ENCODE results near the gene IFIT2.
"Not testable (repeated sequence)": the region's sequence is repeated elsewhere in the genome, so short reads cannot be mapped to it uniquely, and the experiment has no call there.

The IFIT2 gene, protein sequence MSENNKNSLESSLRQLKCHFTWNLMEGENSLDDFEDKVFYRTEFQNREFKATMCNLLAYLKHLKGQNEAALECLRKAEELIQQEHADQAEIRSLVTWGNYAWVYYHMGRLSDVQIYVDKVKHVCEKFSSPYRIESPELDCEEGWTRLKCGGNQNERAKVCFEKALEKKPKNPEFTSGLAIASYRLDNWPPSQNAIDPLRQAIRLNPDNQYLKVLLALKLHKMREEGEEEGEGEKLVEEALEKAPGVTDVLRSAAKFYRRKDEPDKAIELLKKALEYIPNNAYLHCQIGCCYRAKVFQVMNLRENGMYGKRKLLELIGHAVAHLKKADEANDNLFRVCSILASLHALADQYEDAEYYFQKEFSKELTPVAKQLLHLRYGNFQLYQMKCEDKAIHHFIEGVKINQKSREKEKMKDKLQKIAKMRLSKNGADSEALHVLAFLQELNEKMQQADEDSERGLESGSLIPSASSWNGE

DNA sequence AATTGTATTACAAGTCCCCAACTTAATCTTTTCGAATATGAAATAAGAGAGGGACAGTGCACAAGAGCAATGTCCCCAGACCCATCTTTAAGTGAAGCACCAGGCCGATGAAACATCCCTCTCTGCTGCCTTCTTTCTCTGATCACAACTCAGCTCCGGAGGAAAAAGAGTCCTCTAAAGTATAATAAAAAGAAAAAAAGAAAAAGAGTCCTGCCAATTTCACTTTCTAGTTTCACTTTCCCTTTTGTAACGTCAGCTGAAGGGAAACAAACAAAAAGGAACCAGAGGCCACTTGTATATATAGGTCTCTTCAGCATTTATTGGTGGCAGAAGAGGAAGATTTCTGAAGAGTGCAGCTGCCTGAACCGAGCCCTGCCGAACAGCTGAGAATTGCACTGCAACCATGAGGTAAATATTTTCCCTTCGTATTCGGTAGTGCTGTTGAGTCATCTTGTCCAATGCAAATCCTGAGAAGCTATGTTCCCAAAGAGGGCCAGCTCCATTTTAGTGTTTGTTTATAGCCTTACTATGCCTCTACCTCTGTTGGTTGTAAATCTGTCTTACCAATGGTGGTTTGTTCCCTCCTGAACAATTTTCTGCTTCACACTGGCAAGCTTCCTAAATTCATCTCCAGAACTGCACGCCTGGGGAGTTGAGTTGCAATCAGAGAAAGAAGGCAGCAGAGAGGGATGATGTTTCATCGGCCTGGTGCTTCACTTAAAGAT is at the start of gene IFIT2:
Gene IFIT2 (plus strand): TSS at position 326 of the 725 bp plus-strand sequence. CDS start 78 bp downstream, at position 404.
- DNase-seq: peak; percentile 75 to 92

DNA sequence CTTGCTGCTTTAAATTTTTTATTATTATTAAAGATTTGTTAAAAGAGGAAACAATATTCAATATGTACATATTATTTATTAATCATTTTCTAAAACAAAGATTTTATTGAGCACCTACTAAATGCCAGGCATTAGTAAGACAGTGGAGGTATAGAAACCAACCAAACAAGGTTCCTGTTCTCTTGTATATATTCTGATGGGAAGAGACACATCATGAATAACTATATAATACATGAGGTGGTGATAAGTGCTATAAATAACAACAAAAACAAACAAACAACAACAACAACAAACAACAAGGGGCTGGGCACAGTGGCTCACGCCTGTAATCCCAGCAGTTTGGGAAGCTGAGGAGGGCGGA is 49.6 kb upstream of the IFIT2 start:
- no peak for DNase-seq

DNA sequence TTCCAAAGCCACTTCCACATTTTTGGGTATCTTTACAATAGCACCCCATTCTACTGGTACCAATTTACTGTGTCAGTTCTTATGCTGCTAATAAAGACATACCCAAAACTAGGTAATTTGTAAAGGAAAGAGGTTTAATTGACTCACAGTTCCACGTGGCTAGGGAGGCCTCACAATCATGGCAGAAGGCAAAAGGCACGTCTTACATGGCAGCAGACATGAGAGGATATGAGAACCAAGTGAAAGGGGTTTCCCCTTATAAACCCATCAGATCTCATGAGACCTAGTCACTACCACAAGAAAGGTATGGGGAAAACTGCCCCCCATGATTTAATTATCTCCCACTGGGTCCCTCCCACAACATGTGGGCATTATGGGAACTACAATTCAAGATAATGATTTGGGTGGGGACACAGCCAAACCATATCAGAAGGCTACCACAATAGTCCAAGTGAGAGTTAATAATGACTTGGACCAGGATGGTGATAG is 46.7 kb upstream of the IFIT2 start:
- not testable (repeated sequence) for DNase-seq

DNA sequence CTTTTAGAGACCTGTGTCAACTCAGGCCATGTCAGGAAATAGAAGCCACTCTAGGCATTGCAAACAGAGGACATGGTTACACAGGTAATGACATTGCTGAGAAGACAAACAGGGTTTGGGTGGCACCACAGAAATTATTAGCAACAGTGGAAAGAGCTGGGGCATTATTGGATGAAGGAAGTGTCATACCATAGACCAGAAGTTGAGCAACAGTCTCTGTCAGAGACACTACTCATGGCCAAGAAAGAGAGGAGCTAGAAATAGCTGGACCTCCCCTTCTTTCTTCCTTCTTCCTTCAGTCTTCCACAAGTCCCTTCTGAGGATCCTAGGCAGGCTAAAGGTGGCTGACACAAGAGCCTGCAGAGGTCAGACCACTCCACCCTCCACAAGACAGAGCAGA is 46.1 kb upstream of the IFIT2 start:
- DNase-seq: no peak

DNA sequence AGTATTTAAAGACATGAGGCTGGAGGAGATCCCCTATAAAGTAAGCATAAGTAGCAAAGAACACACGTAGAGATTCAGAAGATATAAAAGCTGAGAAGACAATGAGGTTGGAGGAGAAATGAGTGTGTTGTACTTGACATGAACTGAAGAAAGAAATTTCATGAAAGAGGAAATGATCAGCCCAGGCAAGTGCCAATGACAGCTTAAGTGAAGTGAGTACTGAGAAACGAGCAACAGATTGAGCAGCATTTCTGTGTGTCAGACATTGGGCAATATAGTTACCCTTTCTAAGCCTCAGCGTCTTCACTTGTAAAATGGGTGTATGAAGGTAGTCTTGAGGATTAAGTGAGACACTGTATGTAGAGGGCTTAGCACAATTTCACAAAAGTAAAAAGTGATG is 45.5 kb upstream of the IFIT2 start:
- DNase-seq: no peak

DNA sequence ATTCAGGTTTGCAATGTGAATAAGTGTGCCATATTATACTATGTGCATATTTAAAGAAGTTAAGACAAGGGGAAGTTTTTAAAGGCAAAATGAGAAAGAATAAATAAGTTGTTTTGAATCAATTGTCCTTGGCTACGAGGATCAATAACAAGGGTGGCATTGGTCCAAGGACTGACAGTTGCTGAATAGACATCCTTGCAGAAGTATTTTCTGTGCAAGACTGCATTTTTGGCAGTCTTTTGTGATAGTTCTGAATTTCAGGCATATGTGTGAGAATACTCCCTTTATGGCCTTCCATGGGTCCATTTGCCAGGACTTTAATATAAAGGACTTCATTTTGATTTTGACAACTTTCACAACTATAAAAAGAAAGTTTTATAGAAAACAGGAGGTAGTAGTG is 44.9 kb upstream of the IFIT2 start:
- no peak for DNase-seq

DNA sequence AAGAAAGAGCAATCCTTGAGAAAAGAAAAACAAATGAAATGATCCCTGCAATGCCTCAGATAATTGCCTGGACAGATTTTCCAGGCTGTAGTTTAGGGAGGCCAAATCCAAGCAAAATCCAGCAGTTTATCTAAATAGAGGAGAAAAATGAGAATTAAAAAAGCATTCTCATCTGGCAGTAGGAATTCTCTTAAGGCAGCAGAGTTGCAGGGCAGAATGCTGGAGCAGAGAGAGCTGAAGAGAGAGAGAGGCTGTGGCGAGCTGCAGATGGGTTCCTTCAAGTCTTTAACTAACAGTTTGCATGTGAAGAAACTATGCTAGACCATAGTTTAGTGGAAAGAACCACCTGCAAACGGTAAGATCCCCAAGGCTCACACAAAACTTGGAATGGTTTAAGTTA is 44.3 kb upstream of the IFIT2 start:
- no peak for DNase-seq

DNA sequence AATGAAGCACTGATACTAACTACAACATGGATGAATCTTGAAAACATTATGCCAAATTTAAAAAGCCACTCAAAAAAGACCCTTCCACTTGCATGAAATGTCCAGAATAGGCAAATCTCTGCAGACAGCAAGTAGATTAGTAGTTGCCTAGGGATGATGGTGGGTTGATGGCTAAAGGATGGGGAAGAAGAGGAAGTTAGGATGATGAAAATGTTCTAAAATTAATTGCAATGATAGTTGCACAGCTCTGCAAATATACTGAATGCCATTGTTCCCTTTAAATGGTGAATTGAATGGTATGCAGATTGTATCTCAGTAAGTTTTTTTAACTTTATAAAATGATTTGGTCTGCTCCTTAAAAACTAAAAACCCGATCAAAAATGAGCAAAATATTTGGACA is 43.0 kb upstream of the IFIT2 start:
- no peak for DNase-seq

DNA sequence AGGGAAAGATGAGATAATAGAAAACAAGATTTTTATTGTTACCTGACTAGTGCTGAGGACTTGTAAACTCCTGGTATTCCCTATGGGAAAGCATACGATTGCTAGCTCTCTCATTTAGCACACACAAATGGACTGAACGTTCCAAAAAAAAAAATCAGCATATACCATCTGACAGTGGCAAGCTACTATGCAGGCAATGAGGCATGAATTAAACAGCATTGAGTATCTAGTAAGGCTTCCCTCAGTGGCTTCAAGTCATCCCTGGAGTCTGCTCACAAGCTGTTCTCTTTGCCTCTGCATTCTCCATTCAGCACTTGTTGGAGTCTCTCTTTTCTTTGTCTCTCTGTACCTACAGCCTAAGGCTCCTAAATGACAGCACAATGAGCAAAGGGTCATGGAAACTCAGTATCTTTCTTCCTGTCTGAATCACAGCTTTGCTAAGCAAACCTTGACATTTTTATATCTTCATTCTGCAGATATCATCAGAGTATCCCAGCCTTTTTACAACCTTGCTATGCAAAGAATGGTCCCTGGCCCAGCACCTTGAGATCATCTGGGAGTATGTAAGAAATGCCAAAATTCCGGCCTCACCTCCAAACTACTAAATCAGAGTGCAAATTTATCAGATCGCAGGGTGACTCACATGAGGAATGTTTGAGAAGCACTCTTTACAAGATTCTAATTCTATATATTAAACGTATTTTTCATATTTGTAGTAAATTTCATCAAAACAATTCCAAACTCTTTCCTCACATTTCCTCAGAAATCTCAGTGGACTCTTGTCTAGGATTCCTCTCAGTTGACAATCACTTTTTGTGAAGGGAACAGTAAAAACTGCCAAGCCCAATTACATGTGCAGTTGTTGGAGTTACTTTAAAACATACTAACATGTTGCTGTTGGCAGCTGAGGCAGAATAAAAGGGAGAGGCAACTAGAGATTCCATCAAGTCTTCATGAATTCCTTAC is 39.5 kb upstream of the IFIT2 start:
- no peak for DNase-seq

DNA sequence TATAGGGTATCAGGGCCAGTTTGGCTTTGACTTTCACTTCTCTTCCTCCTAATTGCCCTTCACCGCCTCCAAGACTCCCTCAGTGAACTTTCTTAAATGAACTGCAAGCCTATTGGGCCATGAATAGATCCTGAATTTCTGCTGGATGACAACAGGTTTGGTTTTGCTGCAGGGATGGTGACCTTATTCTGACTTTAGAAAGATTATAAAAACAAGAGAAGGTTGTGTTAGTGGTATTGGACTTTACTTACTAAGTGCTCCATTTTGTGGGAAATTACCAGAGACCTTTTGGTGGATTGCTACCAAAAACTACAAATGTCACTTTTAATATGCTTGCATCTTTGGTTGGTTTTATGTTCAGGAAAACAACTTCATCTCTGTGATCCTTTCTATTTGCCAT is 38.8 kb upstream of the IFIT2 start:
- no peak for DNase-seq

DNA sequence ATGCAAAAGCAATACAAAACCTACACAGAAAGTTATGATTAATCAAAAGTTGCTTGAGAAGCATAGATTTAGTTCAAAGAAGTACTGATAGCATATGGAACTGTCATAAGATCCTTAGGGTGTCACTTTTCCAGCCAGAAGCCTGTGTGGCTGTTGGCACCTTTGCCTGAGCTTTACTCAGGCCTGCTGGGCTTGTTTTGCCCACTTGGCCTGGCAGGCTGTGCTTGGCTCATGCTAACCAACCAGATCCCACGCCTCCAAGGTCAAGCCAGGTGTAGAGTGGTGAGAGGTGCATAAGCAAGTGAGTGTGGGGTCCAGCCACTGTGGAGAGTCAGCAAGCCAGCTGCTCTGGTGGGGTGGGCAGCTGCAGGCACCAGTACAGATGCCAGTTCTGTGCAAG is 38.3 kb upstream of the IFIT2 start:
- DNase-seq: no peak

DNA sequence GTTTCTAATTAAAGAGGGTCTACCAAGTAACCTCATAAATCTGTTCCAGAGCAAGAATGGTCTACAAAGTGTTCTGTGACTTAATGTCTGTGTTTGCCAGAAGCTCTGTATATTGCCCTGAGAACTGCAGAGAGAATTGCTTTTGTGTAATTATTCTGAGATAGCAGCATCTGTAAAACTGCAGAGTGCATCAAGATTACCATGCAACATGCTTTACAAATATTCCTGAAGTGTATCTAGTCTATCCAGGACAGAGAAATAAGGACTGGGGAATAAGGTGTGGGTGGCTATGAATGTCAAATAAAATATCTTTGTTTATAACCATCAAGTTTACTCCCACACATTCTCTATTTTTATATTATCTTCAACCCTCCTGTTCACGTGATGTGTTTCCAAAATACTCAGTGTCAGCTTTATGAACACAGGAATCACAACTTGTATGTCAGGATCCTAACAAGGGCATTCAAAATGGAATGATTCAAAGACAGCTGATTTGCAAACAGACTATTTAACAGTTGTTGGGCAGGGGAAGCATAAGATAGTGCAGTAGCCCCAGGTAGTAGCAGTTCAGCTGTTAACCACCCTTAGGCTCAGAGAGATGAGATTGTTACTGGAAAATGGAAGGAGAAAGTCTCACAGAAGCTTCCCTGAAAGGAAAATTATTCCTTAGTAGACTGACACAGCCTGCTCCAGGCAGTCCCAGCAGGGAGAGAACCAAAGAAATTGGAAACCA is 35.0 kb upstream of the IFIT2 start:
- DNase-seq: no peak

DNA sequence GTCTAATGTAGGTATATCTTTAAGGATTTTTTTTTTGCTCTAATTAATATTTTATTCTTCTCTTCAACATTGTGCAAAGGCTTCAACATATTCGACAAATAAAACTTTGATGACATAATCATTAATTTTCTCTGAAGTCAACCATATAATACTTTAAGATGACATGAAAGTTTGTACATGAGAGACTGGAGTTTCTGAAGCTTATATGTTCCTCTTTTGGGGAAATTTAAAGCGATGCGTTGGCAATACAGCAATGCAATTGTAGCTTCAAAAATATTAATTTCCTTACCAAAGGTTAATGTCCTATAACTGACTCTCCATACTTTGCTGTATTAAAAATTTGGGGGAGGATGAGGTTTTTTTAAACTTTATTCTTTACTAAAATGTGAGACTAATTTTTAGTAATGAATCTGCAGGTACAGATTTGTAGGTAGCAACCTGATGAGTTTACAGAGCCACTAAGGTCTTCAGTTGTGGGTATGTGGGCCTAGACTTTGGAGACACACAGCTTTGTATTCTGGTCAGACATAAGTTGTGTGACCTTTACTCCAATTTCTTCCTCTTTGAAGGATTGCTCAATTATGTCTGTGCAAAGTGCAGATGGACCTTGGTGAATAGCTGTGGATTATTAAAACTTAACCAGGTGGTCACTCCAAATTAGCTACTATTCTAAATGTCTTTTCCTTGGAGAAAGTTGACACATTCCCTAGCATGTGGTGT is 32.3 kb upstream of the IFIT2 start:
- DNase-seq: no peak

DNA sequence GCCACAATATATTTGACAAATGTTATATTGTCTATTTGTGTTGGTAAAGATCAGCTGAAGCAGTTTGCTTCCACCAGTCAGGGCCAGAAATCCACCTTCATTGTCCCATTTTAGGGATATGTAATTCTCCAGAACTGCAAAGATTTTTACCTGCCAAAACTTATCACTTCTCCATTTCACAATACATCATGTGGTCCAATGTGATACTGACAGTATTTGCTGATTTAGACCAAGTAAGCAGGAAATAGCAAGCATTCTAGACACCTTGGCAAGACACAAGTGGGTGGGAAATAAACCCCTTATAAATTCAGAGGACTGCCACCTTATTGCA is 31.7 kb upstream of the IFIT2 start:
- DNase-seq: no peak

DNA sequence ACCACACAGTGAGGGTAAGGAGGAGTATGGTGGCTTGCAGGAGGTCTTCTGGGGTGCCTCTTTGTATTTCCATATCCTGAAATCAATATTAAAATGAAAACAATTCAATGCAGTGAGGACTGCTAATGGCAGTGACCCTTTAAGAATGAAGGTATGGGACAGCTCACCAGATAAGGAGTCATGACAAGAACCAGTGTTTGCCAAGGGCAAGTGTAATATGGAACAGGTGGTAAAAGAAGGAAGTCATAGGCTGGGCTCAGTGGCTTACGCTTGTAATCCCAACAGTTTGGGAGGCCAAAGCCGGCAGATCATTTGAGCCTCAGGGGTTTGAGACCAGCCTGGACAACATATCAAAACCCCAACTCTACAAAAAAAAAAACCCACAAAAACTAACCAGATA is 30.3 kb upstream of the IFIT2 start:
- no peak for DNase-seq

DNA sequence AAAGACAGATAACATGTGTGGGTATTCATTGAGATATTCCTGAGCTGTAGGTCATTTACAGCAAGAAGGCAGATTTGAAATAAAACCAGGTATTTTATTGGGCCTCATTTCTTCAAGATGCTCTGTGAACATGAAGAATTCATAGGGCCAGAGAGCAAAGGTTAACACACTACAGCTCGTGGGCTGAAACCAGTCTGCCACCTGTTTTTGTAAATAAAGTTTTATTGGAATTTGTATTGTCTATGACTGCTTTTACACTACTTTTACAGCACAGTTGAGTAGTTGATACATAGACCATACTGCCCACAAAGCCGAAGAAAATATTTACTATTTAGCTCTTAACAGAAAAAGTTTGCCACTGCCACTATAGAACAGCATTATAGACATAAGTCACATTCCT is 28.2 kb upstream of the IFIT2 start:
- no peak for DNase-seq

DNA sequence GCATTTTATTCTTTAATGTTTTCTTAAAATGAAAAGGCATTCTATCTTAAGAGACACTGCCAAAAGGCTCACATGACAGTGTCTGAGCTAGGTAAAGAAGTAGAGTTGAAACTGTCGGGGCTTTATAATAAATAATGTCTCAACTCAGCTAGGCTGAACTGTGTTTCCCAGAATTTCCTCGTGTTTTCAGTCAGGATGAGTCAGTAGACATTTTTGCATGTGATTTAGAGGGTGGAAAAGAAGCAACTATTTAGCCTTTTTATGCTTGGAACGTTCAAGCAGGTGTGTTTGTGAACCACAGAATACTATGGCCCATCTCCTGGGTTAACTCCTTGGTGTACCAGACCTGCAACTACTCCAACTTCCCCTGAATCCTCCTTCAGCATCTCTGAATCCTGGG is 26.9 kb upstream of the IFIT2 start:
- DNase-seq: no peak

DNA sequence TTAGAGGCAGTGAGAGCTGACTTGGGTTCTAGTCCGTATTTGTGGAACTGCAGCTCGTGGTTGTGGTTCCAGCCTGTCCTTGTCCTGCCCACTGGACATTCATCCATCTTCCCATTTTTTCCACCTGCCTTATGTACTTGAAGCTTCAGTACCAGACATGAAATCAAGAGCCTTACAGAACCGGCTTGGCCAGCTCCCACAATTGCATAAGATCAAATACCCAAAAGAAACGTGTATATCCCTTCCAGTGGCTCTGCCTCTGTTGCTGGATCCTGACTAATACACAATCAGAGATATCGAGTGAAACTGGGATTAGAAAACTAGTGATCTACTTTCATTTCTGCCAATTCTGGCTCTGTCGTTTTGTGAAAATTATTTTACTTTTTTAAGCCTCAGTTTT is 26.5 kb upstream of the IFIT2 start:
- DNase-seq: no peak

DNA sequence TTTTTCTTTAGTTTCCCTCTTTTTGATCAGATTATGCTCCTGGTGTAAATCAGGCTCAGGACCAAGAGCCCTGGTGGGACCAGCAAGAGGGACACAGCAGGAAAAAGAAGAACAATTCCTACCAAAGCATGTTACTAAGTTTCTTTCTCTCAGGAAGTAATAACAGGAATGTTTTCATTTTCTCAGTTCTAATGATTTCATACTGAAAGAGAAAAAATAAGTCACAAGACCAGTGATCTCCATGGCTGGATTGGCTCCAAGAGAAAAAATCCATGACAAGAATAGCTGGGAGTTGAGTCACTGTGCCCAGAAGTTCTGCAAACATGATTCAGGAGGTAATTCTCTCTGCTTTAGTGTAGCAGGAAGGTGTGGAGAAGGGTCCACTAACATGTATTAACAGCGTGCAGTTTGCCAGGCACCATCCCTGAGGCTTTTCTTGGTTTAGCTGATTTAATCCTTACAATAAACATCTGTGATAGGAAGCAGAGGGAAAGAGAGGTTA is 23.8 kb upstream of the IFIT2 start:
- DNase-seq: no peak

DNA sequence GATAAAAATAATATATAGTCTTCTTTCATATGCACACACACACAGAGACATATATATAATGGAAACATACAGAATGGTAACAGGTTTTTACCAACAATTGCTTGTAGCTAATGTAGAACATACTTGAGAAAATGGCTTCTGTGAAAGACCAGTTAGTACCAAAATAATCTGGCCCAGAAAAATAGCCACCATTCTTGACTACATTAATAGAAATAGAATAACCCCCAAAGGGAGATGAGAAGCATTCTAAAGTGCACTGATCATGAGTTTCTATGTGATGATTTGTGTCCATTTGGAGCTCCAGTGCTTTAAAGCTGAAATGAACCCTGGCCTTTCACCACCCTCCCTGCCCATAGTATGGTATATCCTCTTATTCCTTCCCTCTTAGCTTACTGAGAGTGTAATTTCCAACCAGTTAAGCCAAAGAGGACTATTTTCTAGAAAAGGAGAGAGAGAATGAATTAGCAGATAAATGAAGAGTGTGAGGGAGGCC is 22.9 kb upstream of the IFIT2 start:
- no peak for DNase-seq

DNA sequence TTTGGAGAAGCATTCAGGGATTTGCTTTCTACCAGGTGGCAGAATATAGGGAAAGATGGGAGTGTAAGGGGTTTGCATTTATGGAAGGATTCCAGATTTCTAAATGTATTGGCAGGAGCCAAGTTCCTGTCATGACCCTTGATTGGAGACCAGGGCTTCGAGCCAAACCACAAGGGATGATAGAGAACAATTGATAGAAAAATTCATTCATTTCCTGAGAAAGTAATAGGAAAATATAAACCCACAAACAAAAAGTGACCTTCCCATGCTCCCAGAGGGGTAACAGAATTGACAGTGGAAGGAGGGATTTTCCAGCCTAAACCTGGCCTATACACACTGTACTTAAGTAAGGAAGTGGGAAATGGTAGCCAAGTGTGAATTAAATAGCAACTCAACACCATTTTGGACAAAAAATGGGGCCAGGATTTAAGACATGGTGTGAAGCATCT is 22.4 kb upstream of the IFIT2 start:
- no peak for DNase-seq
